NCI-H1436 treated with DMSO at 0.1 percent for 48 hours (cell line): ENCODE results near the gene IDH1.

ENCODE experiments used
- DNase-seq: peaks from one replicate; lab custom pipeline; 2025; lab: John Stamatoyannopoulos, UW

IDH1 gene

DNA sequence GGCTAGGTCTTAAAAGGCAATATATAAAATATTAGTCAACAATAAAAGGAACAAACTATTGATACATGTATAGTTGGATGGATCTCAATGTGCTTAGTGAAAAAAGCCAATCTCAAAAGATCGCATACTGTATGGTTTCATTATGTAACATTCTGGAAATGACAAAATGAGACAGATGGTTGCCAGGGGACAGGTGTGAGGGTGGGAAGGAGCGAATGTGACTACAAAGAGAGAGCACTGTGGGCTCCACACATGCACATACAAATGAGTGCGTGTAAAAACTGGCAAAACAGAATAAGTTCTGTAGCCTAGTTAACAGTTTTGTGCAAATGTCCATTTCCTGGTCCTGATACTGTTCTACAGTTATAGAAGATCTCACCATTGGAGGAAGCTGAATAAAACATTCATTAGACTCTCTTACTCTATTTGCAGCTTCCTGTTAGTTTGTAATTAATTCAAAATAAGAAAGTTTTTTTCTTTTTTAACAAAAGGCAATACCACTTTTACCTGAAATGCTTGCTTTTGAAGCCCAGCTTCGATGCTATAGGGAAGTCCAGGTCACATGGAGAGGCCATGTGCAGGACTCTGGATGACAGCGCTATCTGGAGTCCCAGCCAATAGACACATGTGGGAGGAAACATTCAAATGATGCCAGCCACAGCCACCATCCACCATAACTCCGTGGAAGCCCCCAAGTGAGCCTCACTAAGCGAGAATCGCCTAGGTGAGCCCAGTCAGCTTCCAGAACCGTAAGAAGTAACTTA is 44.0 kb downstream of the IDH1 start:
- DNase-seq, result no peak

DNA sequence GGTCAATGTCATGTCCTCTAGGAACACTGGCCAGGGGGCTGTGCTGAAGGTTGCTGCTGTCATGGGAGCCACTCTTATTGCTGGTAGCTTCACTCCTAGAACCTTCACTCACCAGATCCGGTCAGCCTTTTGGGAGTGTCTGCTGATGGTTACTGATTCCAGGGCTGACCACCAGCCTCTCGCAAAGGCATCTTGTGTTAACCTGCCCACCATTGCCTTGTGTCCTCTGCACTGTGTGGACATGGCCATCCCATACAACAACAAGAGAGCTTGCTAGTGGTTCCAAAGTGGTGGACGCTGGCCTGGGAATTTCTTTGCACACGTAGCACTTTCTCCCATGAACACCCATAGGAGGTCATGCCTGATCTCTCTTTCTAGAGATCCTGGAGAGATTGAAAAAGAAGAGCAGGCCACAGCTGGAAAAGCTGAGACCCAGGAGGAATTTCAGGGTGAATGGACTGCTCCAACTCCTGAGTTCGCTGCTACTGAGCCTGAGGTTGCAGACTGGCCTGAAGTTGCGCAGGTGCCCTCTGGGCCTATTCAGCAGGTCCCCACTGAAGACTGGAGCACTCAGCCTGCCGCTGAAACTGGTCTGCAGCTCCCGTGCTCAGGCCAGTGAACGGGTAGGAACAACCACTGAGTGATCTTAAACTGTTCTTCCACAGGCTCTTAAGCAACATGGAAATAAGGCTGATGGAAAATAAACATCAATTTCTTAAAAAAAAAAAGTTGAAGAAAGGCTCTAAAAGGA is 46.4 kb downstream of the IDH1 start:
- no peak for DNase-seq

DNA sequence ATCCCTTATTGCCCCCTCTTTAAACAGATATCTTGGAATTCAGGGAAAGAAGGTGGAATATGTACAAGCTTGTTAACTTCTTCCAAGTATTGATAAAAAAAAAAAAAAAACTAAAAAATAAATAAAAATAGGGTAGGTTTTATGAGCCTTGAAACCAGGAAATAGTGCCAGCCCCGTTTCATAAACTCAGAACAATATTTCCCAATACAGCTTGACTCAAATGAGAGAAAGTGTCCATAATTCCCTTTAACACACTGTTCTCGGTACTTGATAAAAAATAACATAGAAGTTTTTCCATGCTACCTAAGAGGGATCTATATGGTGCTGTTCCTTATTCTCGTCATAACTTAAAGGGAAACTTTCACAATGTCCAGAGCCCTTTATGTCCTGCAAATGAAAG is 47.1 kb downstream of the IDH1 start:
- no peak for DNase-seq

DNA sequence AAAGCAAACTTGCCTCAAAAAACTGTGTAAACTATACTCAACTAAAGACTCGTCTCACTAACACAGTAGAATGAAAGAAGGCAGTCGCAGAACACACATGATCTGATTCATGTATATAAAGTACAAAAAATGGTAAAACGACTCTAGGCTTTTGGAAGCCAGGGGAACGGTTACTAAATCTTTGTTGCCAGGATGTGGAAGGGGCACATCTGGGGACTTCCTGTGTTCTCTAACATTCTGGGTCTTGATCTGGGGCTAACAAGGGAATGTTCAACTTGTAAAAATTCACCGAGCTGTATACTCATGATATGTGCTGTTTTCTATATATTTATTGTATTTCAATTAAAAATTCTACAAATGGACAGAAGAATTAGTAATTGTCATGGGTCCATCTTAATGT is 50.7 kb downstream of the IDH1 start:
- no peak for DNase-seq

DNA sequence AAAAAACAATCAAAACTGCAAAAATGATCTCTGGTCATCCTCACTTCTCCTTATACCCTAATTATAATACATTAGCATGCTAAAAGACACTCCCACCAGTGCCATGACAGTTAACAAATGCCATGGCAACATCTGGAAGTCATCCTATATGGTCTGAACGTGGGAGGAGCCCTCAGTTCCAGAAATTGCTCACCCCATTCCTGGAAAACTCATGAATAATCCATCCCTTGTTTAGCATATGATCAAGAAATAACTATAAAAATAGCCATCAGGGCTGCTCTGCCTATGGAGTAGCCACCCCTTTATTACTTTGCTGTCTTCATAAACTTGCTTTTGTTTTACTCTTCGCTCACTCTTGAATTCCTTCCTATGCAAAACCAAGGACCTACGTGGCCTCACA is 59.3 kb downstream of the IDH1 start:
- DNase-seq, result no peak

DNA sequence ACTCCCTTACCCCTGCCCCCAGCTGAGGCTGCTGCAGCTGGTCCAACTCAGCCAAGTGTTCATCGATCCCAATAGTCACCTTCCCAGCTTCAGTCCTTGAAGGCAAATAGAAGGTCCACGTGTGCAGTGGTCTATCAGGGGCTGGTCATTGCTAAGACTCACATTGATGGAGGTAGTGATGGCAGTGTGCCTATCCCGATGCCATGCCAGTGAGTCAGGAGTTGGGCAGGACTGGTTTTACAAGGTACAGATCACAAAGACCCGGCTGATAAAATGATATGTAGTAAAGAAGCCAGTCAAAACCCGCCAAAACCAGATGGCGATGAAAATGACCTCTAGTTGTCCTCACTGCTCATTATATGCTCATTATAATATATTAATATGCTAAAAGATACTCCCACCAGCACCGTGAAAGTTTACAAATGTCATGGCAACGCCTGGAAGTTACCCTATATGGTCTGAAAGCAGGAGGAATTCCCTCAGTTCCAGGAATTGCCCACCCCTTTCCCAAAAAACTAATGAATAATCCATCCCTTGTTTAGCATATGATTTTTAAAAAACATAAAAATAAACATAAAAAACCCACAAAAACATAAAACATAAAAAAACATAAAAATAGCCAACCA is 62.1 kb downstream of the IDH1 start:
- DNase-seq, result no peak

DNA sequence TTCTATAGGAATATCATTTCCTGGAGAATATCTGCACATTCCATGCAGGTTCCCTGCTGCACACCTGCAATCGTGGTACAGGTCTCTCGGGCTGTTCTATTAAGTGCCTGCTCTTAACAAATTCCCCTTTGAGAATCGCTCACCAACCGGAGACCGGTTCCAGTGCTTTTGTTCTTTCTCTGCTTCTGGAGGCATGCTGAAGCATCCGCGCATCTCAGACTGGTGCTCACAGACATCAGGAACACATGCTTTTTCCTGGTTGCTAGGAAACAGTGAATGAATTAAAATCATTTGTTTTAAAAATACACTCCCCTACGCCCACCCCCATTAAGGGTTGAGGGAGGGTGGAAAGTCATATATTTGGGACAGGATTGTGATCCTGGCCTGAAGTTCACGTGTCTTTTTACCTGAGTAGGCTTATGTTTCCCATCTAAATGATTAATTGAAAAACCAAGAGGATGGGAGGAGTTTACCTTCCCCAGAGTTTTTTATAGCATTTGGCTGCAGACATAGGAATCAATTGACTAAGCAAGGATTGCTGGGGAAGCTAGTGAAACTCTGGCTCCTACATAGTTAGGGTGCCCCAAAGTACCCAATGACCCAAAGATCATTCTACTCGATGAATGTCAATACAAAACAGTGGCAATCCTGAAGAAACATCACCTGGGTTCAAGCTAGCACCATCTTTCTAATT is 64.9 kb downstream of the IDH1 start, which contains the start of gene C2orf80:
C2orf80 (minus strand) TSS at position 221 of the 694 bp plus-strand sequence. CDS start 3,044 bp downstream, outside the sequence.
- no peak for DNase-seq

DNA sequence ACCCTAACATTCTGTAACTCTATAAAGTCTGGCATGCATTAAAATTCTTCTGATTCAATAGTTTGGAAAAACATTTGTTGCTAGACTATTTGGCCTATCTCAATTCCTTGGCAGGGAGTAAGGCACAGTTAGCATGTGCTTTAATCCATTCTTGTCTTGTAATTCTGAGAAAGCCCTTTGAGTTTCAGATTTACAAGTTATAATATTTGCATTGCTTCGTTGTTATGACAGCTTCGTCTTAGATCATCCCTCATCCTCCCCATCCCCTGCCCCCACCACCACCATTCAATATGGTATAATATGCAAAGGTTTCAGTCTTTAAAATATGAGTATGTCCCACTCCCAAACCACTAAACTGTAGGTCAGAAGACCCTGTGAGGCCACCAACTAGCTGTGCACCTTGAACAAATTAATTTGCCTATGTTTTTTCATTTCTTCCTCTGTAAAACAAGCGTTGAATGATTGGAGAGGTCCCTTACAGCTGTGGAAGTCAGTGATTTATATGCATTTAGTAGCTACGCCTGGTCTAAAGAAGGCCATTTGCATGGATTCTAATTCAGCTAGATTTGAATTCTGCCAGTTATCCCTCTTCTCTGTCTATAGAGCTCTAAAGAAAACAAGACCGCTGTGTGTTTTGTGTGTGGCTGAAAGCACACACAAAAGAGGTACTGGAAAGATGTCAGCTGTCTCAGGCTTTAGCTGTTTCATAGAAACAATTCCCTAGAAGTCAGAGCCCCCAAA is 65.6 kb downstream of the IDH1 start:
- DNase-seq, result no peak

DNA sequence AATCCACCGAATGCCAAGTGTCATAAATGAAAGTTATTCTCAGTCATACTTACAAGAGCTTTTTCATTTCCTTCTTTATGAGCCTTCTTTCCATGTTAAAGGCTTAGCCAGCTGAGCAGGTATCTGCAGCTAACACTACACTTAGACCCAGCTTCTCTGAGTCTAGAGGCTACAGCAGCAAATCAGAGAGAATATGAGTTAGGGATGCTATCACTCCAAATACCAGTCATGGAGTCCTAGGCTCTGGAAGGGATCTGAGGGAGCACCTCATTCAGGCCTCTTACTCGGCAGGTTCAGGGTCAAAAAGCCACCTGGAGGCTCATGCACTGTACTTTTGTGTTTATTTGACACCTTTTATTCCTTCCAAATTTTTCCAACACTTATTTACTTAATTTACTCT is 68.0 kb downstream of the IDH1 start:
- DNase-seq, result no peak

DNA sequence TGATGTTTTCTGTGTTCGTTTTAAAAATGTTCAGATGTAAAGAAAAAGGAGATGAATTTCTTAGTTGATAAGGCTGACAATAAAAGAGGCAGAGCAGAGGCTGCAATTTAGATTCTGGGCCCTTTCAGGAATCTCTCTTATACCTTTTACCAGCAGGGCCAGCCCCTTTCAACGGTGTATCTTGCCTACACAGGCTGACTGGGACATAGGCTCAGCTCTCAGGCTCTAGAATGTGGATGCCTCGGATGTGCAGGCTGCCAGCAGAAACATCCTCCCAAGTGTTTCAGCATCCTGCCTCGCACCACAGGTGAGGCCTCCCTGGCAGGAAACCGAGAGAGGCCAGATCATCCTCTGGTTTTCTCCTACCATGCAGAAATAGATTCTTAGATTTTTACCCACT is 68.4 kb downstream of the IDH1 start:
- no peak for DNase-seq
